Left ventricle myocardium superior (tissue), 1 donor: ENCODE measurements around the gene LTBP1. TPM values are rescaled to one million over a fixed set of nuclear protein-coding genes. Genes with fewer than 3 reads are reported as not detected.
"Not testable (repeated sequence)": the region's sequence is repeated elsewhere in the genome, so short reads cannot be mapped to it uniquely, and the experiment has no call there.

ENCODE experiments used
- ATAC-seq: fragments of 200-7000 bp; cut with Tn5 transposase; one replicate; pipeline ENCODE4 v1.9.1; 2020; ENCODE audit warnings: mild to moderate bottlenecking, moderate library complexity
- DNase-seq: peaks from one replicate; pipeline ENCODE4 v3.0.0-alpha.2; 2020
- intact Hi-C: fragments of 100-400 bp; cut with micrococcal nuclease; formaldehyde crosslinking; loops from one replicate; pipeline ENCODE4 v1.11.0; 2022
- total RNA-seq: library from RNA; stranded (reverse); fragmentation: NEBNext Ultra II Directional; extraction: Animal tissue kit (Norgen Biotek cat#: 25700); gene quantifications from one replicate; pipeline ENCODE4 v1.2.1, GENCODE V29; 2021
- donor health status: DM: no; HTN: yes; CAD: no; lungs with severe emphysema.

Gene LTBP1
- total RNA-seq, 1 donor from 2014 or later: 72.5 TPM

DNA sequence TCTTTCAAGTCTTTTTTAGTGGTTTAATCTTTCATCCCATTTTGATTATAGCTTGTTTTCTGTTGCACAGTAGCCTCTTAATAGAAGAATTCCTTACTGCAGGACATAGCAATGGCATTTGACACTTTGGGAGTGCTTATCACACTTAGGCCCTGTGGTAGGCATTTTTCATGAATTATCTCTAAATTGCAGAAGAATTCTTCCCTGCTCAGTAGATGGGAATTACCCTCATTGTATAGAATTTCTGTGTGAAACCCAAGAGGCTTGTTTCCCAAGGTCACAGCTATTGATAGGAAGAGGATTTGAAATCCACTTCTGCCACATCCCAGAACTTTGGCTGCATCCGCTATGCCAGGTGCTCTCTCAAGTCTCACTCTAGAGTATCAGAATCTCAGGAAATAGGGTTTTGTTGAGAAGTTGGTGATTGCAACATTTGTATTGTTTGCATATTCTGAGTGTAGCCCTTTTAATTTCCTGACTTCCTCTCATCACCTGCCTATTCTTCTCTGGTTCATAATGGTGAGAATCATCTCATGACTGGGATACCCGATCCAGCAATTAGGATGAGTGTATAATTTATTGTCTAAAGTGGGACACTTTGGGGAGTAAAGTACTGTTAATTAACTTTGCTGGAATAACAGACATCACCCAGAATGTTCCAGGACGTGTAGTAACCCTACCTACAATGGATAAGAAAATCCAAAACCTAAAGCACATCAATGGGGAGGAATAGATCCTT is 274.5 kb downstream of the LTBP1 start:
- intact Hi-C loops: no loop called here
- ATAC-seq (no peak), DNase-seq (no peak)

GRCh38 chr2:33222309-33222708 is 275.6 kb downstream of the LTBP1 start:
- no peak for ATAC-seq

DNA sequence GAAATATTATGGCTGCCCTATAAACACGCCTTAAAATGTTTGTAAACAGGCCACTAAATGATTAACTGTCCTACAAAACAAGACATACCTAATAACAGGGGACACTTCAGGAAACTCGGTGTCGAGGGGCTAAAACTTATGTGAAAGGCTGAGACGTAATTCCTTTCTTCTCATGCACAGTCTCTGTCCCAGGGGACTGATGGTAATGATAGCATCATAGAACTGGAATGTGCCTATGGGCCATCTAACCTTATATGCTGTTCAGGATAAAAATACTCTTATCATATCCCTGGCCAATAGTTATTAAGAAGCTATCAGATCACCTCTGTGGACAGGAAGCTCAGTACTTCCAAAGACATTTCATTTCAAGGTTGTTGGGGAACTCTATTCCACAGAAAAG is 277.1 kb downstream of the LTBP1 start:
- intact Hi-C loops: no loop called here
- DNase-seq (no peak), ATAC-seq (no peak)

More at GRCh38 chr2:33222309-33222708, 275.6 kb downstream of the LTBP1 start:
- DNase-seq: no peak
- intact Hi-C loops: no loop called here

GRCh38 chr2:33225350-33225749 is 278.6 kb downstream of the LTBP1 start:
- DNase-seq (no peak), ATAC-seq (no peak)
- intact Hi-C loops: no loop called here

GRCh38 chr2:33226546-33226945 is 279.8 kb downstream of the LTBP1 start:
- intact Hi-C loops: no loop called here
- ATAC-seq (peak; percentile 30), DNase-seq (no peak)

DNA sequence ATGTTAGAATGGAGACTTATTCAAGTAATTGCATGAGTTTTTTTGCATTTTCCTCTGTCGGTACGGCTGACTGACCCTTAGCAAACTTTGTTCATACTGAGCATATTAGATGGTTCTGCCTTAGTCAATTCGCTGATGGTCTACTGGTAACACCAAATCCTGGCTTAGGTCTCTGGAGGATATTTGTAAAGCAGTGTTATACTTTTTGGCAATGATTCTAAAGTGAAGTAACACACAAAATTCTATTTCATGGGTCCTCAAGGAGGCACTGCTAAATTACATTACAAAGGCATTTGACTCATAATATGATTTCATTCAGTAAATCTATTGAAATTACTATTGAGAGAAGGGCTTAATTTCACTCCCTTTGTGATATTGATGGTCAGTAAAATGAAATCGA is 282.9 kb downstream of the LTBP1 start:
- intact Hi-C loops: no loop called here
- DNase-seq (no peak), ATAC-seq (no peak)

DNA sequence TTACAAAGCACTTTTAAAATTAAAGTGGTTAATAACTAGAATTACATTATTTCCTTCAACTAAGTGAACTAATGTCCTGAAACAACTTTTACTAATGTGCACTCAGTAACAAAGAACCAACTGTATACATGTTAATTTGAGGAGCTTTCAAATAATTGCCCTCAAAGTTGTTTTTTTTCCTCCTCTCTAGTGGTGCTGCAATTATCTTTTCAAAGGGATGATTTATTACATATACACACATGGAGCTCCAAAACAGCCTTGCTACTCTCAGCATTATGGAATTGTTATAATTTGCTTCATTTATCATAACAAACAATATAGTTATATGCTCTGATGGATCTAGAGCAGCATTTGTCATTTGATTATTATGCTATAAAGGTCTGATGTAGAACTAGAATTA is 283.4 kb downstream of the LTBP1 start:
- intact Hi-C loops: no loop called here
- ATAC-seq (no peak), DNase-seq (no peak)

DNA sequence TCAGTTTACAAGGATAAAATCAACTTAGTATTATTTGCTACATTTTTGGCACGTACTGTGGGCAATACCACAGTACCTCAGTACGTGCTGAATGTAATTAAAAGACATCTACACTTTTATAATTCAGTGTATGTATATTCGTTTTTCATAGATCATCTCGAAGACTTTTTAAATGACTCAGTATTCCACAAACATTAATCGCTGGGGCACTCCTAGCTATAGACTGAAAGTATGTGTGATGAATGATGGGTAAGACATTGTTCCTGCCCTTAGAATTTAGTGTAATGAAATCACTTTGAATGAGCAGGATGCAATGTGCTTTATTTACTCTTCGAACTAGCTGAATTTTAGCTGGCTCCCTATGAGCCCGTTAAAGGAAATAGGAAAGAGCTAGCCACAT is 284.1 kb downstream of the LTBP1 start:
- DNase-seq (no peak), ATAC-seq (no peak)
- intact Hi-C loops: no loop called here

GRCh38 chr2:33235559-33235958 is 288.8 kb downstream of the LTBP1 start:
- ATAC-seq, intact Hi-C loops, DNase-seq: not testable (repeated sequence)

- DNase-seq (no peak), ATAC-seq (no peak)
- intact Hi-C loops: no loop called here
Measured at GRCh38 chr2:33236482-33237385, 290.0 kb downstream of the LTBP1 start.

GRCh38 chr2:33238111-33238510 is 291.4 kb downstream of the LTBP1 start:
- no peak for DNase-seq
- intact Hi-C loops: no loop called here
- no peak for ATAC-seq

GRCh38 chr2:33240178-33240577 is 293.4 kb downstream of the LTBP1 start:
- intact Hi-C loops: no loop called here
- ATAC-seq (no peak), DNase-seq (no peak)

GRCh38 chr2:33241072-33241471 is 294.3 kb downstream of the LTBP1 start:
- no peak for DNase-seq
- ATAC-seq: no peak
- intact Hi-C loops: no loop called here

GRCh38 chr2:33241581-33241980 is 294.8 kb downstream of the LTBP1 start:
- no peak for DNase-seq
- intact Hi-C loops: no loop called here
- no peak for ATAC-seq

- ATAC-seq (no peak), DNase-seq (no peak)
Measured at GRCh38 chr2:33242845-33243244, 296.1 kb downstream of the LTBP1 start.

DNA sequence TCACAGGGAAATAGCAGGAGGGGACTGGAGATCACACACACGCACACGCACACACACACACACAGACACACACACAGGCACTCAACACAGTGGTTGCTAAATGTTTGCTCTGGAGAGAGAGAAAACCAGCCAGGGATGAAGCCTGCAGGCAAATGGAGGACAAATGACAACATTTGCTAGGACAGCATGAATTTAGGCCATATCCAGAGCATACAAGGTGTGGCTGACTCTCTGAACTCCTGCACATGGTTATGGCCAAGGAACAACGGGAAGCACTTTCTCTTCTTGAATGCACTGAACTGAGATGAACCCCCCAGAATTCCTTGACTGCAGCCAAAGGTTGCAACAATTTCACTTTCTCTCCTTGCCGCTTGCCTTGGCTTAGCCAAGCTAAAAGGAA is 299.7 kb downstream of the LTBP1 start:
- DNase-seq (peak; percentile 36), ATAC-seq (peak; percentile 70)
- intact Hi-C loops: no loop called here

More at GRCh38 chr2:33242845-33243244, 296.1 kb downstream of the LTBP1 start:
- intact Hi-C loops: no loop called here

DNA sequence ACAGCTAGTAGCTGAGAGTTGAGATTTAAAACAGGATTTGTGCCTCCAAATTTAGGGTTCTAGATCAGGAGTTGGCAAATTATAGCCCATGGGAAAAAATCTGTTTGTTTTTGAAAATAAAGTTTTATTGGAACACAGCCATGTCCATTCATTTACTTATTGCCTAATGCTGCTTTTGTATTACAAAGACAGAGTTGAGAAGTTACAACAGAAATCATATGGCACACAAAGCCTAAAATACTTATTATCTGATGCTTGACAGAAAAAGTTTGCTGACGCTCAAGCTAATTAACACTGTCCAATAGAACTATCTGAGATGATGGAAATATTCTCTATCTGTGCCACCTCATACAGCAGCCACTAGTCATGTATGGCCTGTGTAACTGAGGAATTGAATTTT is 300.6 kb downstream of the LTBP1 start:
- DNase-seq (no peak), ATAC-seq (no peak)
- intact Hi-C loops: no loop called here

- DNase-seq (no peak), ATAC-seq (no peak)
- intact Hi-C loops: no loop called here
Measured at GRCh38 chr2:33250417-33251029, 303.8 kb downstream of the LTBP1 start.

DNA sequence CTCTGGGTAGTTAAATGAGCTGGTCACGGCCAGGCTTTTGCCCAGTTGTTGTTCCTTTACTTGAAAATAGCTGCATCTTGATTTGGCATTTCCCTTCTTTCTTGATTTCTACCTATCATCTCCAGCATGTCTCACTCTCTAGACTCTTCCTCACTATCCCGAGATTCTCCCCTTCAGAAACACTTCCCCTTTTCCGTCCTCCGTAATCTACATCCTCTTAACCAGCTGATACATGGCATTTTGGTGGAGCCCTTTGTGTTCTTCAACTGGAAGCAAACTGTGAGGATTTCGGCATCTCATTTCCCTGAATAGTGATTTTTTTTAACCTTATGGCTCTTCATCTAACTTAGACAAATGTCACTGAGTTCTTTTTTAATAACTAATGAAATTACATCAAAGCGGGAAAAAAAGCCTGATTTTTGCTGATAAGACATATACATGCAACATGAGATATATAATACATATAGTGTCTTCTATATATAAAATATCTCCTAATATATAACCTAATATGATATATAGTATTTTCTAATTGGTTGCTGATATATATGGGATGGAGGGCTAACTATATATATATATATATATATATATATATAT is 309.5 kb downstream of the LTBP1 start:
- intact Hi-C loops: no loop called here
- DNase-seq: no peak
- no peak for ATAC-seq

- DNase-seq (no peak), ATAC-seq (peak; percentile 66)
- intact Hi-C loops: no loop called here
Measured at GRCh38 chr2:33258387-33258786, 311.6 kb downstream of the LTBP1 start.
